ENCODE results near the gene TMC1.

- no peak for TF ChIP-seq CTCF (IDR thresholded peaks at IDR 0.05 in 4 of 5, conservative IDR thresholded peaks at IDR 0.05 in 1 of 5)
- no peak for TF ChIP-seq POLR2A (IDR thresholded peaks at IDR 0.05)
Observed at GRCh38 chr9:72627956-72628540, 106.6 kb downstream of the TMC1 start.
